Upper lobe of right lung (tissue), 1 donor: Measurements from ENCODE around the gene ABHD17B. TPM values are rescaled to one million over a fixed set of nuclear protein-coding genes. Genes with fewer than 3 reads are reported as not detected.

Experiments used
- ATAC-seq: fragments of 200-7000 bp; cut with Tn5 transposase; one replicate; pipeline ENCODE4 v1.9.1; 2020; ENCODE audit warnings: mild to moderate bottlenecking, moderate library complexity
- DNase-seq: peaks from one replicate; pipeline ENCODE4 v3.0.0-alpha.2; 2020
- H3K27ac ChIP-seq: fragments of 200-600 bp; one replicate; pipeline ENCODE4 v1.8.0; 2022
- H3K27me3 ChIP-seq: fragments of 200-600 bp; one replicate; pipeline ENCODE4 v1.8.0; 2022; ENCODE audit warnings: mild to moderate bottlenecking
- H3K36me3 ChIP-seq: fragments of 200-600 bp; one replicate; pipeline ENCODE4 v1.8.0; 2022
- H3K4me1 ChIP-seq: fragments of 200-600 bp; one replicate; pipeline ENCODE4 v1.8.0; 2022
- H3K4me3 ChIP-seq: fragments of 200-600 bp; one replicate; pipeline ENCODE4 v1.8.0; 2022; ENCODE audit warnings: mild to moderate bottlenecking
- H3K9me3 ChIP-seq: fragments of 200-600 bp; one replicate; pipeline ENCODE4 v1.8.0; 2022
- CTCF ChIP-seq: fragments of 200-600 bp; IDR thresholded peaks from one replicate; pipeline ENCODE4 v1.8.0; 2022; ENCODE audit warnings: antibody characterized with exemption
- intact Hi-C: fragments of 100-400 bp; cut with DNase I; formaldehyde crosslinking; loops from one replicate; pipeline ENCODE4 v1.11.0; 2022
- total RNA-seq: library from RNA; stranded (reverse); fragmentation: NEBNext Ultra II Directional; extraction: Animal tissue kit (Norgen Biotek cat#: 25700); gene quantifications from one replicate; pipeline ENCODE4 v1.2.1, GENCODE V29; 2021
- donor health status: DM: no; HTN: yes; CAD: no; lungs with severe emphysema.

The ABHD17B gene
- total RNA-seq, 1 donor from 2014 or later, result 14.3 TPM

GRCh38 chr9:71921190-71921814, 10.3 kb upstream of the ABHD17B start:
- H3K27me3 ChIP-seq, result no peaks in the 10 kb centered on the region
- no peak for TF ChIP-seq CTCF
- DNase-seq (no peak), ATAC-seq (no peak)
- H3K4me3 ChIP-seq, result no peak overlapping the region
- no peak overlapping the region for H3K27ac ChIP-seq
- intact Hi-C loops, result no loop called here
- no peaks in the 10 kb centered on the region for H3K9me3 ChIP-seq
- H3K4me1 ChIP-seq, result no peaks in the 10 kb centered on the region
- H3K36me3 ChIP-seq, result no peaks in the 10 kb centered on the region

- H3K36me3 ChIP-seq, result no peaks in the 10 kb centered on the region
- no peak for DNase-seq
- no peaks in the 10 kb centered on the region for H3K4me1 ChIP-seq
- H3K27ac ChIP-seq, result no peak overlapping the region
- ATAC-seq, result no peak
- H3K27me3 ChIP-seq, result no peaks in the 10 kb centered on the region
- no peaks in the 10 kb centered on the region for H3K9me3 ChIP-seq
- H3K4me3 ChIP-seq, result no peak overlapping the region
- intact Hi-C loops, result no loop called here
- TF ChIP-seq CTCF, result no peak
Measured at GRCh38 chr9:71920456-71921189, 9.6 kb upstream of the ABHD17B start.

- intact Hi-C loops, result no loop called here
- peaks cover under 1% of the 10 kb centered on the region for H3K4me1 ChIP-seq
- H3K27me3 ChIP-seq, result no peaks in the 10 kb centered on the region
- ATAC-seq, result no peak
- no peak overlapping the region for H3K27ac ChIP-seq
- DNase-seq, result no peak
- H3K36me3 ChIP-seq, result no peaks in the 10 kb centered on the region
- TF ChIP-seq CTCF, result no peak
- no peaks in the 10 kb centered on the region for H3K9me3 ChIP-seq
- H3K4me3 ChIP-seq, result no peak overlapping the region
Measured at GRCh38 chr9:71918419-71918818, 7.4 kb upstream of the ABHD17B start.

- H3K4me3 ChIP-seq, result no peak overlapping the region
- no peaks in the 10 kb centered on the region for H3K27me3 ChIP-seq
- TF ChIP-seq CTCF, result no peak
- H3K4me1 ChIP-seq, result peaks cover 15% of the 10 kb centered on the region
- H3K36me3 ChIP-seq, result no peaks in the 10 kb centered on the region
- DNase-seq (no peak), ATAC-seq (peak; percentile 67)
- intact Hi-C loops, result no loop called here
- no peaks in the 10 kb centered on the region for H3K9me3 ChIP-seq
- no peak overlapping the region for H3K27ac ChIP-seq
Measured at GRCh38 chr9:71916834-71917534, 6.0 kb upstream of the ABHD17B start.

GRCh38 chr9:71915495-71915894, 4.5 kb upstream of the ABHD17B start:
- ATAC-seq, result no peak
- no peak overlapping the region for H3K27ac ChIP-seq
- TF ChIP-seq CTCF, result no peak
- no peaks in the 10 kb centered on the region for H3K9me3 ChIP-seq
- no peaks in the 10 kb centered on the region for H3K27me3 ChIP-seq
- no peaks in the 10 kb centered on the region for H3K36me3 ChIP-seq
- intact Hi-C loops, result no loop called here
- H3K4me3 ChIP-seq, result no peak overlapping the region
- DNase-seq, result no peak
- peaks cover 15% of the 10 kb centered on the region for H3K4me1 ChIP-seq
